ENCODE measurements around the gene KREMEN1.

The KREMEN1 gene

DNA sequence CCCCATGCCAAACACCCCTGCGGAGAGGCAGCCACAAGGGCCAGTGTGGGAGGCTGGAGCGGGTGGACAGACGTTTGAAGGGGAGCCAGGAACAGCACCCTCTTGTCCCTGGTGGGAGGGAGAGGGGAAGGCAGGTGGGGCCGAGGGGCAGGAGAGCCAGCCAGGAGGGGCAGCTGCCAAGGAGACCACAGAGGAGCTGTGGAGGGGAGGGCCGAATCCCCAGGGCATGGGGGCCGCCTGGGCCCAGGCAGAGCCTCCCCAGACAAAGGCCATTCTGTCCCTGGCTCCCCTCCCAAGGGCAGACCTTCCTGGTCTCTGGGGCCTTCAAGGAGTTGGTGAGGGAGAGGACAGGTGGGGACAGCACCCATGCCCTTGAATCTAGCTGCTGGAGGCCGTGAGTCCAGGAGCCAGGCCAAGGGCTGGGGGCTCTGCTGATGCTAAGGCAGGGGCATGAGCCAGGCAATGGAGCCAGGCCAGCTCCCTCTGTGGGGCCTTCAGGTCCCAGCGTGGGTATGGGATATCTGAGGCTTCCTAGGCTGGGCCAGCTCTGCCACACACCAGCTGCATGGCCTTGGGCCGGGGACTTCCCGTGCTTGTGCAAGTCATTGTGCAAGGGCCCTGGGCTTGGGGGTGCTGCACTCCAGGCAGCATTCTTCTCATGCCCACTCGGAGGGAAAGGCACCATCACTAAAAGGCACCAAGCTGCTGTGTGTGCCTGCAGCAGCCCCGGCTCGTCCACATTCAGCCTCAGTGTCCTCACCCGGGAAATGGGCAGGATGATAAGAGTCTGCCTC, 144.2 kb downstream of the KREMEN1 start:
- peak; percentile 37 for DNase-seq (ENCODE audit: extremely low read depth, low read depth)
- TF ChIP-seq, protein P1, sequence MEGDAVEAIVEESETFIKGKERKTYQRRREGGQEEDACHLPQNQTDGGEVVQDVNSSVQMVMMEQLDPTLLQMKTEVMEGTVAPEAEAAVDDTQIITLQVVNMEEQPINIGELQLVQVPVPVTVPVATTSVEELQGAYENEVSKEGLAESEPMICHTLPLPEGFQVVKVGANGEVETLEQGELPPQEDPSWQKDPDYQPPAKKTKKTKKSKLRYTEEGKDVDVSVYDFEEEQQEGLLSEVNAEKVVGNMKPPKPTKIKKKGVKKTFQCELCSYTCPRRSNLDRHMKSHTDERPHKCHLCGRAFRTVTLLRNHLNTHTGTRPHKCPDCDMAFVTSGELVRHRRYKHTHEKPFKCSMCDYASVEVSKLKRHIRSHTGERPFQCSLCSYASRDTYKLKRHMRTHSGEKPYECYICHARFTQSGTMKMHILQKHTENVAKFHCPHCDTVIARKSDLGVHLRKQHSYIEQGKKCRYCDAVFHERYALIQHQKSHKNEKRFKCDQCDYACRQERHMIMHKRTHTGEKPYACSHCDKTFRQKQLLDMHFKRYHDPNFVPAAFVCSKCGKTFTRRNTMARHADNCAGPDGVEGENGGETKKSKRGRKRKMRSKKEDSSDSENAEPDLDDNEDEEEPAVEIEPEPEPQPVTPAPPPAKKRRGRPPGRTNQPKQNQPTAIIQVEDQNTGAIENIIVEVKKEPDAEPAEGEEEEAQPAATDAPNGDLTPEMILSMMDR (IDR thresholded peaks at IDR 0.05; ENCODE audit: low read depth, low read length) = no peak
